ENCODE data around the gene TBC1D2. TPM values are rescaled to one million over a fixed set of nuclear protein-coding genes. Genes with fewer than 3 reads are reported as not detected.

The TBC1D2 gene
- total and polyA plus RNA-seq, 10 of the 15 experiments (the other 5 are each of a cell fraction or from before 2014, with no cell fraction given) = 0.04 to 1.6 (median 1.1) TPM

- Histone ChIP-seq H3K27me3 (replicated peaks in 1 of 2; ENCODE audit: control insufficient read depth in 2 of 2, insufficient read depth in 2 of 2, low read length in 1 of 2) (no peaks in the 10 kb centered on the region; a peak in 1 of 4 replicates), H3K36me3 (ENCODE audit: control insufficient read depth in 2 of 2, insufficient read depth in 2 of 2, low read length in 1 of 2) (no peaks in the 10 kb centered on the region), H3K4me3 (no peak overlapping the region), H3K79me2 (ENCODE audit: control insufficient read depth, insufficient read depth, low read length) (no peaks in the 10 kb centered on the region), H3K9me3 (replicated peaks; ENCODE audit: control insufficient read depth, insufficient read depth, low read length) (no peaks in the 10 kb centered on the region), H4K20me1 (ENCODE audit: control insufficient read depth, insufficient read depth) (no peaks in the 10 kb centered on the region), H3K4me2 (ENCODE audit: control insufficient read depth, insufficient read depth) (no peak overlapping the region), H3K27ac (ENCODE audit: control insufficient read depth, insufficient read depth) (no peak overlapping the region), H3K4me1 (ENCODE audit: control insufficient read depth, insufficient read depth, low read length) (no peaks in the 10 kb centered on the region; the same call in 1 of the 2 replicates), H2AFZ (ENCODE audit: control insufficient read depth, low read depth, low read length) (no peak overlapping the region), H3K9ac (ENCODE audit: control insufficient read depth, insufficient read depth, low read length) (no peak overlapping the region)
- BruUV-seq (replicated peaks) = no TSS peak
- 6% methylated on average over 6 of the region's 6 CpGs for WGBS (ENCODE audit: insufficient coverage, insufficient replicate concordance, low lambda C conversion rate, missing lambda C conversion rate)
- DNase-seq (ENCODE audit: low read depth, low spot score) (no peak), ATAC-seq (no peak; the same call in 2 of the 3 replicates), FAIRE-seq (no peak)
- ChIA-PET SMC1A (ENCODE audit: uncharacterized antibody, unreplicated experiment) (no interaction called here), POLR2A (no interaction called here), CTCF (no interaction called here), RAD21 (ENCODE audit: unreplicated experiment) (interaction anchor here (0.8 kb wide), 1 partner anchor 63 kb away, joined by 3 read pairs; no protein-coding TSS in a partner anchor)
- in situ Hi-C loops (cut with MboI) = no loop called here
- intact Hi-C loops (cut with micrococcal nuclease; ENCODE audit: unreplicated experiment) = no loop called here
- TF ChIP-seq BCLAF1 (IDR thresholded peaks at IDR 0.05) = no peak
- TF ChIP-seq ATF2 (IDR thresholded peaks at IDR 0.05; ENCODE audit: low read length) = no peak
- TF ChIP-seq ASH2L (IDR thresholded peaks at IDR 0.05; ENCODE audit: borderline replicate concordance, low read depth) = no peak
- TF ChIP-seq ZNF622 (IDR thresholded peaks at IDR 0.05) = no peak
- TF ChIP-seq E2F4 (IDR thresholded peaks at IDR 0.05; ENCODE audit: low read depth, low read length) = no peak
- TF ChIP-seq JUNB (IDR thresholded peaks at IDR 0.05) = no peak
- TF ChIP-seq EGR1 (IDR thresholded peaks at IDR 0.05; ENCODE audit: borderline replicate concordance in 1 of 2, low read depth in 2 of 2, low read length in 2 of 2) = no peak
- no peak for TF ChIP-seq MAX (IDR thresholded peaks at IDR 0.05; ENCODE audit: low read depth, low read length)
- no peak for TF ChIP-seq HSF1 (IDR thresholded peaks at IDR 0.05; ENCODE audit: low read depth, low read length)
- TF ChIP-seq ZBTB11 (CRISPR knock-in tag; IDR thresholded peaks at IDR 0.05) = no peak
- TF ChIP-seq CREM (IDR thresholded peaks at IDR 0.05; ENCODE audit: low read depth) = no peak
- TF ChIP-seq RUNX3 (IDR thresholded peaks at IDR 0.05; ENCODE audit: low read length) = no peak
Measured at GRCh38 chr9:98185611-98186171, 69.8 kb downstream of the TBC1D2 start.
